Measurements from ENCODE around the gene COL23A1. TPM values are rescaled to one million over a fixed set of nuclear protein-coding genes. Genes with fewer than 3 reads are reported as not detected.

The COL23A1 gene
- total RNA-seq, 1 experiment from 2014 or later: not detected

DNA sequence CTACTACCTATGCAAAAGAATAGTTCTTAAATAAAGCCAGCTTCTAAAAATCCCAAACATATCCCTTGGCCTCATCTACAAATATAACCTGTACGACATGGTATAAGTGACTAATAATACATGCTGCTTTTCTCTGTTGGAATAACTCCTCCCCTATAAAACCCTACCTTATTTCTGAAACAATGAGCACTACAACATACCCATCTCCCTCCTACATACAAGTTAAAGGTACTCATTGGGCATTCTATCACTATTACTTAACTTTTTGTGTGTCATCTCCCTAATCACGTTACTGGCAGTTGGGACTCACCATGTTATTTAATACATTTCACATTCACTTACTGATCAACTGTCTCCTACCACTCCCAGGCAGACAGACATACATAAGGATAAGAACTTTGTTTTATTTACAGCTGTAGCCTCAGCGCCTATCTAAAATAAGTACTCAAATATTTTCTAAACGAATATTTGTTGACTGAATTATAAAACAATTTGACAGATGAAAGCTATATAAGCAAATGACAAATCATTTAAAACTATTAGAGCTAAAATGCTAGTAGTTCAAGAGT is 32.6 kb upstream of the COL23A1 start:
- Histone ChIP-seq H3F3A (ENCODE audit: low read length, unreplicated experiment) (no peaks in the 10 kb centered on the region), H3K4me2 (ENCODE audit: low read length) (no peak overlapping the region), H3K9ac (ENCODE audit: low read length) (no peak overlapping the region), H3K4me3 (ENCODE audit: low read length) (no peak overlapping the region), H3K27me3 (ENCODE audit: low read length) (no peaks in the 10 kb centered on the region), H4K20me1 (ENCODE audit: low read length) (peaks cover 13% of the 10 kb centered on the region; the same call in 1 of the 2 replicates), H3K4me1 (ENCODE audit: insufficient read depth, low read length) (peaks cover 18% of the 10 kb centered on the region), H3K79me2 (ENCODE audit: low read length) (peaks cover 60% of the 10 kb centered on the region), H3K36me3 (ENCODE audit: low read depth, low read length) (peaks cover 47% of the 10 kb centered on the region), H3K9me3 (ENCODE audit: low read length) (no peaks in the 10 kb centered on the region), H3K27ac (ENCODE audit: low read length) (no peak overlapping the region), H3K9me2 (replicated peaks; ENCODE audit: low read length) (no peaks in the 10 kb centered on the region), H2AFZ (ENCODE audit: low read length) (no peak overlapping the region)
- no peak for DNase-seq
- no peak for TF ChIP-seq EZH2phosphoT487 (IDR thresholded peaks at IDR 0.05; ENCODE audit: borderline replicate concordance, low read length)
- no peak for TF ChIP-seq CTCF (conservative IDR thresholded peaks at IDR 0.05; ENCODE audit: low read depth, low read length)
- no peak for TF ChIP-seq EZH2 (IDR thresholded peaks at IDR 0.05; ENCODE audit: low read length, unreplicated experiment)
- ChIA-PET POLR2A (ENCODE audit: unreplicated experiment) (no interaction called here), CTCF (no interaction called here)
- intact Hi-C loops (cut with micrococcal nuclease): loop anchor here (10.0 kb wide), 1 partner anchor 212 kb away; no protein-coding TSS in a partner anchor
- no TSS peak for BruUV-seq (replicated peaks)
- no peak for ATAC-seq

GRCh38 chr5:178619390-178619789 is 29.2 kb upstream of the COL23A1 start:
- no peak for TF ChIP-seq EZH2 (IDR thresholded peaks at IDR 0.05; ENCODE audit: low read length, unreplicated experiment)
- no peak for TF ChIP-seq CTCF (conservative IDR thresholded peaks at IDR 0.05; ENCODE audit: low read depth, low read length)
- H3K9ac ChIP-seq (ENCODE audit: low read length): no peak overlapping the region
- ATAC-seq (no peak), DNase-seq (no peak)
- peaks cover 7% of the 10 kb centered on the region; the same call in 1 of the 2 replicates for H4K20me1 ChIP-seq (ENCODE audit: low read length)
- H3K27me3 ChIP-seq (ENCODE audit: low read length): no peaks in the 10 kb centered on the region
- H3K79me2 ChIP-seq (ENCODE audit: low read length): peaks cover 35% of the 10 kb centered on the region
- no peaks in the 10 kb centered on the region for H3F3A ChIP-seq (ENCODE audit: low read length, unreplicated experiment)
- H3K9me2 ChIP-seq (replicated peaks; ENCODE audit: low read length): no peaks in the 10 kb centered on the region
- no peak overlapping the region for H3K27ac ChIP-seq (ENCODE audit: low read length)
- peaks cover 7% of the 10 kb centered on the region for H3K4me1 ChIP-seq (ENCODE audit: insufficient read depth, low read length)
- H3K36me3 ChIP-seq (ENCODE audit: low read depth, low read length): peaks cover 74% of the 10 kb centered on the region
- intact Hi-C loops (cut with micrococcal nuclease): no loop called here
- no peak overlapping the region for H3K4me2 ChIP-seq (ENCODE audit: low read length)
- H2AFZ ChIP-seq (ENCODE audit: low read length): no peak overlapping the region
- H3K4me3 ChIP-seq (ENCODE audit: low read length): no peak overlapping the region
- BruUV-seq (replicated peaks): no TSS peak
- POLR2A ChIA-PET (ENCODE audit: unreplicated experiment): no interaction called here
- CTCF ChIA-PET: interaction anchor here (0.7 kb wide), 1 partner anchor 77 kb away, joined by 3 read pairs; no protein-coding TSS in a partner anchor
- no peaks in the 10 kb centered on the region for H3K9me3 ChIP-seq (ENCODE audit: low read length)

GRCh38 chr5:178612299-178612698 is 22.1 kb upstream of the COL23A1 start:
- H3K4me2 ChIP-seq (ENCODE audit: low read length): no peak overlapping the region
- no peak overlapping the region for H3K9ac ChIP-seq (ENCODE audit: low read length)
- TF ChIP-seq EZH2 (IDR thresholded peaks at IDR 0.05; ENCODE audit: low read length, unreplicated experiment): no peak
- no peak for TF ChIP-seq CTCF (conservative IDR thresholded peaks at IDR 0.05; ENCODE audit: low read depth, low read length)
- no peak for TF ChIP-seq EZH2phosphoT487 (IDR thresholded peaks at IDR 0.05; ENCODE audit: borderline replicate concordance, low read length)
- H3K4me3 ChIP-seq (ENCODE audit: low read length): no peak overlapping the region
- DNase-seq: no peak
- no TSS peak for BruUV-seq (replicated peaks)
- no peak for ATAC-seq
- no peaks in the 10 kb centered on the region for H3F3A ChIP-seq (ENCODE audit: low read length, unreplicated experiment)
- no peak overlapping the region for H2AFZ ChIP-seq (ENCODE audit: low read length)
- peaks cover 67% of the 10 kb centered on the region for H3K36me3 ChIP-seq (ENCODE audit: low read depth, low read length)
- no peaks in the 10 kb centered on the region for H3K27me3 ChIP-seq (ENCODE audit: low read length)
- POLR2A ChIA-PET (ENCODE audit: unreplicated experiment): no interaction called here
- H4K20me1 ChIP-seq (ENCODE audit: low read length): no peaks in the 10 kb centered on the region
- H3K9me2 ChIP-seq (replicated peaks; ENCODE audit: low read length): no peaks in the 10 kb centered on the region
- no peaks in the 10 kb centered on the region for H3K9me3 ChIP-seq (ENCODE audit: low read length)
- H3K4me1 ChIP-seq (ENCODE audit: insufficient read depth, low read length): no peaks in the 10 kb centered on the region
- no peaks in the 10 kb centered on the region for H3K79me2 ChIP-seq (ENCODE audit: low read length)
- intact Hi-C loops (cut with micrococcal nuclease): no loop called here
- CTCF ChIA-PET: no interaction called here
- no peak overlapping the region for H3K27ac ChIP-seq (ENCODE audit: low read length)

All from PC-3 (cell line).